CD14-positive monocyte (primary cell): ENCODE results near the gene STX18. TPM values are rescaled to one million over a fixed set of nuclear protein-coding genes. Genes with fewer than 3 reads are reported as not detected.

ENCODE experiments used
- DNase-seq, 3 donors: peaks; one replicate each; pipeline ENCODE4 v3.0.0-alpha.2; 2011 to 2022
- H2AFZ ChIP-seq: 2 replicates; pipeline ENCODE4 v1.6.0; 2012; ENCODE audit warnings: mild to moderate bottlenecking, low read depth, low read length, inconsistent platforms; ENCODE audit not compliant: insufficient read depth, poor library complexity, severe bottlenecking
- H3K27ac ChIP-seq, 2 donors: 1 replicate in 1 of 2; 2 replicates in 1 of 2; pipeline ENCODE4 v1.5.1; 2012 to 2013; ENCODE audit warnings: low read length in 2 of 2, control low read depth in 1 of 2, inconsistent platforms in 1 of 2, low read depth in 1 of 2, mild to moderate bottlenecking in 1 of 2
- H3K27me3 ChIP-seq, 2 donors: one replicate each; pipeline versions ENCODE4 v1.6.0 to v1.6.1; 2011 to 2013; ENCODE audit warnings: low read length in 2 of 2; ENCODE audit not compliant: control insufficient read depth in 2 of 2, insufficient read depth in 2 of 2
- H3K36me3 ChIP-seq, 2 donors: replicated peaks in 1 of 2; 1 replicate in 1 of 2; 2 replicates in 1 of 2; pipeline versions ENCODE4 v1.5.1 to v1.6.1; 2012 to 2013; ENCODE audit warnings: low read length in 2 of 2, control low read depth in 1 of 2, inconsistent platforms in 1 of 2, mild to moderate bottlenecking in 1 of 2; ENCODE audit not compliant: insufficient read depth in 2 of 2, control insufficient read depth in 1 of 2
- H3K4me1 ChIP-seq, 2 donors: 1 replicate in 1 of 2; 2 replicates in 1 of 2; pipeline versions ENCODE4 v1.5.1 to v1.6.1; 2012 to 2013; ENCODE audit warnings: low read length in 2 of 2, control low read depth in 1 of 2, inconsistent platforms in 1 of 2, mild to moderate bottlenecking in 1 of 2, moderate library complexity in 1 of 2; ENCODE audit not compliant: insufficient read depth in 2 of 2, control insufficient read depth in 1 of 2
- H3K4me2 ChIP-seq: replicated peaks from 2 replicates; pipeline ENCODE3; 2012; ENCODE audit warnings: low read length, moderate library complexity, mild to moderate bottlenecking; ENCODE audit not compliant: poor library complexity, severe bottlenecking; ENCODE audit errors: extremely low read depth
- H3K4me3 ChIP-seq, 3 experiments: fragments of 200-600 bp in 1 of 3; sonication (generic) in 1 of 3; replicated peaks in 1 of 3; 1 replicate in 2 of 3; 2 replicates in 1 of 3; pipeline ENCODE4 v1.5.1; 2011 to 2013; ENCODE audit warnings: low read length in 3 of 3, mild to moderate bottlenecking in 3 of 3, control low read depth in 2 of 3, low read depth in 2 of 3, inconsistent platforms in 1 of 3, moderate library complexity in 1 of 3
- H3K79me2 ChIP-seq: 2 replicates; pipeline ENCODE4 v1.6.0; 2012; ENCODE audit warnings: mild to moderate bottlenecking, control low read depth, inconsistent platforms, low read length, moderate library complexity; ENCODE audit not compliant: insufficient read depth
- H3K9ac ChIP-seq: 2 replicates; pipeline ENCODE4 v1.6.0; 2017; ENCODE audit warnings: low read length, mild to moderate bottlenecking; ENCODE audit not compliant: insufficient read depth, poor library complexity, severe bottlenecking
- H3K9me3 ChIP-seq, 2 donors: replicated peaks in 1 of 2; 1 replicate in 1 of 2; 2 replicates in 1 of 2; pipeline versions ENCODE4 v1.5.1 to v1.6.1; 2012 to 2013; ENCODE audit warnings: low read length in 2 of 2, control low read depth in 1 of 2; ENCODE audit not compliant: control insufficient read depth in 1 of 2, insufficient read depth in 1 of 2
- H4K20me1 ChIP-seq: 2 replicates; pipeline ENCODE4 v1.6.0; 2012; ENCODE audit warnings: mild to moderate bottlenecking, low read length, control low read depth, moderate library complexity; ENCODE audit not compliant: insufficient read depth
- H3K27ac Mint-ChIP-seq, 7 donors: one replicate each; pipeline ENCODE4 v1.8.0; 2020; ENCODE audit warnings: mild to moderate bottlenecking in 7 of 7, mixed read lengths in 7 of 7, moderate library complexity in 6 of 7, inconsistent platforms in 2 of 7
- H3K27me3 Mint-ChIP-seq, 3 donors: one replicate each; pipeline ENCODE4 v1.8.0; 2021 to 2022; ENCODE audit warnings: low read depth in 3 of 3, mild to moderate bottlenecking in 3 of 3, mixed read lengths in 3 of 3, moderate library complexity in 3 of 3, inconsistent platforms in 1 of 3
- H3K36me3 Mint-ChIP-seq, 2 donors: one replicate each; pipeline ENCODE4 v1.8.0; 2020; ENCODE audit warnings: mixed read lengths in 2 of 2, inconsistent platforms in 1 of 2, mild to moderate bottlenecking in 1 of 2
- H3K4me1 Mint-ChIP-seq: one replicate; pipeline ENCODE4 v1.8.0; 2020; ENCODE audit warnings: mild to moderate bottlenecking, mixed read lengths
- H3K4me3 Mint-ChIP-seq, 2 donors: one replicate each; pipeline ENCODE4 v1.8.0; 2020; ENCODE audit warnings: mild to moderate bottlenecking in 2 of 2, mixed read lengths in 2 of 2, moderate library complexity in 1 of 2
- H3K9me3 Mint-ChIP-seq, 7 donors: one replicate each; pipeline ENCODE4 v1.8.0; 2020 to 2022; ENCODE audit warnings: mixed read lengths in 7 of 7, mild to moderate bottlenecking in 6 of 7, moderate library complexity in 6 of 7, inconsistent platforms in 2 of 7
- CTCF ChIP-seq: fragments of 200-600 bp; IDR thresholded peaks from one replicate; pipeline ENCODE4 v1.8.0; 2022; ENCODE audit warnings: antibody characterized with exemption, mild to moderate bottlenecking
- WGBS: methylation state at CpG from one replicate; pipeline ENCODE4 v1.1.5; 2013; ENCODE audit warnings: missing lambda C conversion rate; ENCODE audit not compliant: insufficient coverage; 5-methylcytosine and 5-hydroxymethylcytosine counted together
- intact Hi-C, 2 donors: fragments of 100-400 bp; cut with micrococcal nuclease; formaldehyde crosslinking; loops; one replicate each; pipeline versions ENCODE4 v1.15.0 to v1.15.1; 2023
- polyA plus RNA-seq, 3 donors: library from polyadenylated mRNA; depleted of rRNA in 1 of 3; unstranded in 2 of 3; stranded (reverse) in 1 of 3; fragments of 300-500 nt in 2 of 3; fragments of >200 nt in 1 of 3; fragmentation: Illumina TruSeq in 2 of 3; gene quantifications; 1 replicate in 2 of 3; 2 replicates in 1 of 3; pipeline ENCODE4 v1.2.3, GENCODE V29; 2012 to 2021

The STX18 gene
- polyA plus RNA-seq, 3 donors: 19.0 to 24.1 (median 19.6) TPM

GRCh38 chr4:4417886-4418285, 124.0 kb downstream of the STX18 start:
- intact Hi-C loops: no loop called here
- Histone ChIP-seq H3K36me3 (peaks cover 50 to 53% of the 10 kb centered on the region in 2 donors), H3K4me2 (no peak overlapping the region), H3K9me3 (peaks cover 0 to 4% of the 10 kb centered on the region in 2 donors), H3K4me3 (no peak overlapping the region), H3K27ac (no peak overlapping the region), H2AFZ (no peak overlapping the region), H3K27me3 (no peaks in the 10 kb centered on the region), H4K20me1 (no peaks in the 10 kb centered on the region), H3K9ac (no peak overlapping the region), H3K79me2 (no peaks in the 10 kb centered on the region), H3K4me1 (no peaks in the 10 kb centered on the region)
- Mint-ChIP-seq H3K9me3 (peaks cover 0 to 4% (median 0%) of the 10 kb centered on the region in 7 donors), H3K27me3 (peaks cover 0 to 2% (median 0%) of the 10 kb centered on the region in 3 donors), H3K27ac (no peak overlapping the region), H3K4me1 (no peaks in the 10 kb centered on the region), H3K36me3 (peaks cover 56 to 68% of the 10 kb centered on the region in 2 donors), H3K4me3 (no peak overlapping the region)
- no CpG with 5 or more reads among the region's 7 CpGs for WGBS
- no peak for TF ChIP-seq CTCF
- DNase-seq: no peak

- 99% methylated on average over 11 of the region's 11 CpGs for WGBS
- no peaks in the 10 kb centered on the region for H3K27me3 ChIP-seq
- no peak for DNase-seq
- no peak overlapping the region for H3K4me2 ChIP-seq
- no peaks in the 10 kb centered on the region for H3K4me1 ChIP-seq
- no peaks in the 10 kb centered on the region for H4K20me1 ChIP-seq
- Mint-ChIP-seq H3K4me3 (no peak overlapping the region), H3K27me3 (peaks cover 0 to 2% (median 0%) of the 10 kb centered on the region in 3 donors), H3K36me3 (peaks cover 48 to 59% of the 10 kb centered on the region in 2 donors), H3K9me3 (peaks cover 0 to 4% (median 0%) of the 10 kb centered on the region in 7 donors), H3K4me1 (no peaks in the 10 kb centered on the region), H3K27ac (peak overlapping the region in 1 of 7 donors; percentile 40)
- no peak for TF ChIP-seq CTCF
- H3K4me3 ChIP-seq: no peak overlapping the region
- H3K27ac ChIP-seq: no peak overlapping the region
- peaks cover 0 to 4% of the 10 kb centered on the region in 2 donors for H3K9me3 ChIP-seq
- H3K79me2 ChIP-seq: no peaks in the 10 kb centered on the region
- peaks cover 44 to 45% of the 10 kb centered on the region in 2 donors for H3K36me3 ChIP-seq
- no peak overlapping the region for H3K9ac ChIP-seq
- no peak overlapping the region for H2AFZ ChIP-seq
- intact Hi-C loops: no loop called here
These were observed 124.9 kb downstream of the STX18 start for GRCh38 chr4:4416981-4417380.
